Measurements from ENCODE around the gene MXRA7.
"Not testable (repeated sequence)": the region's sequence is repeated elsewhere in the genome, so short reads cannot be mapped to it uniquely, and the experiment has no call there.

The MXRA7 gene

GRCh38 chr17:76710863-76711611, at the start of gene MXRA7:
TSS of gene MXRA7 (minus strand) at chr17:76710965. CDS start at chr17:76710946, 19 bp downstream.
- DNase-seq (ENCODE audit: low spot score) = peak; percentile 83

GRCh38 chr17:76758570-76758969, 47.8 kb upstream of the MXRA7 start:
- DNase-seq (ENCODE audit: low spot score) = no peak

DNA sequence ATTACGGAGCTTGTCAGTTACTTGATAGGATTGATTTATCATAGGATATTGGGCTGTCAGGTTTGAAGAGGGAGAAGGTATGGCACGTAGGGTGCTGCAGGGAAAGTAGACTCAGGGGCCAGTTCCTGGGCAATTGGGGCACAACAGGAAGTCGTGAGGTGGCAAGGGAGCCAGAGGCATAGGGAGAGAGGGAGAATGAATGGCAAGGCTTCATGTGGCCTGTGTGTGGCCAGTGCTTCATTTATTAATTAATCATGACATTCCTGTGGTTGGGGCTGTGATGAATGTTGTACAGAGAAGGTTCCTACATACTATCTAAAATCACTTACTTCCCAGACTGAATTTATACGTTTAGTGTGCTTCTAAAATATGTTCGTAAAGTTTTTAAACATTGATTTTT, 46.5 kb upstream of the MXRA7 start:
- DNase-seq (ENCODE audit: low spot score) = no peak

GRCh38 chr17:76755285-76755684, 44.5 kb upstream of the MXRA7 start:
- no peak for DNase-seq (ENCODE audit: low spot score)

GRCh38 chr17:76753061-76753961, 42.5 kb upstream of the MXRA7 start:
- no peak for DNase-seq (ENCODE audit: low spot score)

GRCh38 chr17:76752006-76752405, 41.2 kb upstream of the MXRA7 start:
- no peak for DNase-seq (ENCODE audit: low spot score)

DNA sequence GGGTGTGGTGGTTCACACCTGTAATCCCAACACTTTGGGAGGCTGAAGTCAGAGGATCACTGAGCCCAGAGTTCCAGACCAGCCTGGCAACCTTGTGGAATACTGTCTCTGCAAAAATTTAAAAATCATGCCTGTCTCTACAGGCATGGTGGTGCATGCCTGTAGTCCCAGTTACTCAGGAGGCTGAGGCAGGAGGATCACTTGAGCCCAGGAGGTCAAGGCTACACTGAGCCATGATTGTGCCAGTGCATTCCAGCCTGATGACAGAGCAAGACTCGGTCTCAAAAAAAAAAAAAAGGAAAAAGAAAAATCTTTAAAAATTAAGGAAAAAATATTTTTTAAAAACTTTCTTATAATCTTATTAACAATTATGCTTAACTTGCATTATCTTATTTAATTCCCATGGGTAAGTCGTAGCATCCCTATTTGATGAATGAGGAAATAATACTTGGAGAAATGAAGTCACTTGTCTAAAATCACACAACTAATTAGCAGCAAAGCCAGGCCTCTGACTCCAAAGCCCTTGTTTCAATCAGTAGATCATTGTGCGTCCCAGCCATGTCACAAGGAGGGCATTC, 40.7 kb upstream of the MXRA7 start:
- no peak for DNase-seq (ENCODE audit: low spot score)

GRCh38 chr17:76748657-76749056, 37.9 kb upstream of the MXRA7 start:
- DNase-seq (ENCODE audit: low spot score) = no peak

DNA sequence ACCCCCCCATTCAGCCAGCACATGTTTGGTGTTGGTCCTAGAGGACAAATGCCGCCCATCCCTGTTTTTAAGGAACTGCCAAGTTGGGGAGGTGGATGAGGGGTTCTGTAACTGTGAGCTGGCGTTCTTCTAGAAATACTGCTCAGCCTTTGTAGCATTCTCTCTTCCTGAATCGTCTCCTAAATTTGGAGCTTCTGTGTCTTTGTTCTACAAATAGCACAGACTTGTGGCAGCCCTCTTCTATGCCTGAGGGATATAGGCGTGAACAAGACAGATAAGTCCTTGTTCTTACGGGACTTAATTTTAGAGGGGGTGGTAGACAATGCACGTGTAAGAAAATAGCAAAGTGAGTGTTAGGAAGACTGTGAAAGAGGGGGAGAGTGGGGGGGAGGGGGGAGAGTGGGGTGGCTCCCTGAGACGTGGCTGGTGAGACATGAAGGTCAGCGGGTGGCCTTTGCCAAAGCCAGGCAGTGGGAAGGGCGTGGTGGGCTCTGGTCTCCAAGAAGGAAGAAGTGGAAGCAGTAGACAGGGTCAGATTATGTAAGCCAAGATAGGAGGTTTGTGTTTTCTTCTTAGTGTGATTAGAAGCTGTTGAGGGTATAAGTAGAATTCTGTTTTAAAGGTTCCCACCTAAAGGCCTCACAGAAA, 37.1 kb upstream of the MXRA7 start:
- no peak for DNase-seq (ENCODE audit: low spot score)

DNA sequence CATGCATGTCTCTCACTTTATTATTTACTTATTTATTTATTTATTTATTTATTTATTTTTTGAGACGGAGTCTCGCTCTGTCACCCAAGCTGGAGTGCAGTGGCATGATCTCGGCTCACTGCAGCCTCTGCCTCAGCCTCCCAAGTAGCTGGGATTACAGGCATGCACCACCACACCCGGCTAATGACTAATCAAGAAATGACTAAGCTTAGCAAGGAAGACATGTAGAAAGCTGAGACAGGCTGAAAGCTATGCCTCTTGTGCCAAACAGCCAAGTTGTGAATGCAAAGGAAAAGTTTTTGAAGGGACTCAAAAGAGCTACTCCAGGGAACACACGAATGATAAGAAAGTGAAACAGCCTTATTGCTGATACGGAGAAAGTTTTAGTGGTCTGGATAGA, 35.0 kb upstream of the MXRA7 start:
- not testable (repeated sequence) for DNase-seq (ENCODE audit: low spot score)

- no peak for DNase-seq (ENCODE audit: low spot score)
Measured at GRCh38 chr17:76744747-76745146, 34.0 kb upstream of the MXRA7 start.

- DNase-seq (ENCODE audit: low spot score) = no peak
Measured at GRCh38 chr17:76742958-76743357, 32.2 kb upstream of the MXRA7 start.

DNA sequence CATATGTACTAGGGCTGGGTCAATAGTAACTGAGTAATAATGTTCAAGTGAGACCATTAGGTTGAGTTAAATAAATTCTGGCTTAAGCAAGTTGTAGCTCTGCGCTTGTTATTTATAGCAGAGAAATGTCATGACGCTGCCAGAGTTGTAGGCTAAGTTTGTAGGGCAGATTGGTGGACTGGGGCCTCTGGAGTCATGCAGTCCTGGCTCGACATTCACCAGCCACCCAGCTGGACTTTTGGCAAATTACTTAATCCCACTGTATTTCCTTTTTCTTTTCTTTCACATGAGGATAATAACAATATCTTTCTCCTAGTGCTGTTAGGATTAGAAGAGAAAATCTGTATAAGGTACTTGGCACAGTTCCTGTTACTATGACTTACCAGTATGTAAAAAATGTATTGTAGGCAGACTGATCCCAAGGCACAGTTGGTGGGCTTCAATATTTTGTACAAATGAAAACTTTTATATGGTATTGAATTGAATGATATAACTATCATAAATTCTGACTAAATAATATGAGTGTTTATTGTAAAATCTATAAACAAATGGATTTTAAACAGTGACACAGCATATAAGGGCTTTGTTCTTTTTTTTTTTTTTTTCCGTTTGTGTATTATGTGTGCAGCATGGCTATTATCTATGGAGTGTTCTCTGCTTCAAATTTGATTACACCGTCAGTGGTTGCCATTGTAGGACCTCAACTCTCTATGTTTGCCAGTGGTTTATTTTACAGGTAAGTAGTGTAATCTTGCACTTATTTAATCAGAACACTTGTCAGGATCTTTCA, 29.8 kb upstream of the MXRA7 start:
- DNase-seq (ENCODE audit: low spot score) = peak; percentile 65

GRCh38 chr17:76739568-76740115, 28.9 kb upstream of the MXRA7 start:
- not testable (repeated sequence) for DNase-seq (ENCODE audit: low spot score)

DNA sequence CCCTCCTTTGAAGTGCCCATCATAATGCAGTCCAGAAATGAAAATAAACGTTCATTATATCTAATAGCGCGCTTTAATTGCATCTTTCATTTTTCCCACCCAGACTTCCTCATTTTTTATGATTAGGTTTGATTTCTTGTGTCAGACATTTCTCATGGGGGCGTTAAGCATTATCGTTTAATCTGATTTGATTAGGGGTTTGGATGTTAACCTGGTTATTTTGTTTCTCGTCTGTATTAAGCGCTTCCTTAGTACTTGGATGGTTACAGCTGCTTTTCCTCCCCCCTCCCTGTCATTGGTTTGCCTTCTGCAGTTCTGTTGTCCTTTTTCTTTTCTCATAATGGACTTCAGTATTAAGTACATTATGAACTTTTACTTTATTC, 27.7 kb upstream of the MXRA7 start:
- DNase-seq (ENCODE audit: low spot score) = no peak

DNA sequence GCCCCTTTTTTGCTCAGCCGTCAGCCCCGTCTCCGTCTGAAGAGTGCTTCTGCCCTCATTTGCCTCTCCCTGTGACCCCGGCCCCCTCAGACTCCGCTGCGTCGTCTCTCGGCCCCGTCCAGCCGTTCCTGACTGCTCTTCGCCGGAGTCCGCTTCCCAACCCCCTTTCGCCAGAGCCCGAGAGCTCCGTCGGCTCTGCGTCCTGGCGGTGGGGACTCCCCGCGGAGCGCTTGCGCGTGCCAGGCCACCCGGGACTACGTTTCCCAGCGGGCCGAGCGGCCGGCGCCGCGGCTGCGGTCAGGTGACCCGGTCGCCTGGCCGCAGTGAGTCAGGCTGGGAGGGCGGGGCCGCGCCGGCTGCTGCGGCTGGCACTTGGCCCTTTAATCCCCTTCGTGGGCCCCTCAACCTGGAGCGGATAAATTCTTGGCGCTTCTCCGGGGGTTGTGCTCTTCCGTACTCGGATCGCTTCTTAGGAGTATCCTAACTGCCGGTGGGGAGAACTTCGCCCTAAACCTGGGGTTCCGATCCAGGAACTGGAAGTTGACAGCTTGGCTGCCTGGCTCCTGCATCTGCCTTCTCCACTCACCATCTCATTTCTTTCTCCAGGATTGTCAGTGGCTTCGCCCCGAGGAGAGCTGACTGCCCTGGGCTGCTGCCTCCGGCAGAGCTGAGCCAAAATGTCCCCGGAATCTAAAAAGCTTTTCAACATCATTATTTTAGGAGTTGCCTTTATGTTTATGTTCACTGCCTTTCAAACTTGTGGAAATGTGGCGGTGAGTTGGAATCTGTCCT, 27.1 kb upstream of the MXRA7 start, which contains the start of gene MFSD11:
Gene MFSD11, plus strand, starts transcription at position 444 of the 792 bp plus-strand sequence. Its CDS starts 234 bp downstream, at position 678.
- peak; percentile 97 for DNase-seq (ENCODE audit: low spot score)

DNA sequence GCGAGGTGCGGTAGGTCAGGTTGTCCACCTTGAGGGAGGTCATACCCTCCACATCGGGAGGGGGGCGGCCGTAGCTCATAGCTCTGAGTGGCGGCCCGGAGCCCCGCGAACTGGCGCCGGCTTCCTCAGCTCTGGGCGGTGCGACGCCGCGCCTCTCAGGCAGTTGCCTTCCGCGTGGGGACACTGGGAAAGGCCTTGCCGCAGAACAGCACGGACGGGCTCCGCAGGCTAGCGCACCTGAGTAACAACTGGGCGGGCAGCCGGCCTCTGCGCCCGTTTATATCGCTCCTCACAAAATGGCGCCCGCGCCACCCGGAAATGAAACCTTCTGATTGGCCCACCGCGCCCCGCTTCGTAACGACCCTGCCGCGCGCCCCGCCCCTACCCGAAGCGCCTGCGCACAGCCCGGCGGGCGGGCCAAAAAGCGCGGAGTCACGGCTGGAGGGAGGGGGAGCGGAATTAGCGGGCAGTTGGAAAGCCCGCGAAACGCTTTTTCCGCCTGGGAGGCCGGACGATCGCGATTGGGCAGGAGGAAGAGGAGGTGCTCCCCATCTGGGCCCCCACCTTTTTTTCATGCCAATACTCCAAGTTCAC, 26.4 kb upstream of the MXRA7 start, which contains the start of gene SRSF2:
Gene SRSF2, minus strand, starts transcription at position 250 of the 594 bp plus-strand sequence. Its CDS starts 171 bp downstream, at position 79.
- DNase-seq (ENCODE audit: low spot score) = peak; percentile 97

GRCh38 chr17:76736349-76737081, 25.8 kb upstream of the MXRA7 start:
- DNase-seq (ENCODE audit: low spot score) = peak; percentile 66
